ENCODE data around the gene GNAI3.
A peak's percentile ranks its signal among the peaks of the same experiment; 100 is the strongest.

The GNAI3 gene

GRCh38 chr1:109639841-109640184, 91.4 kb downstream of the GNAI3 start:
- no peak for DNase-seq

GRCh38 chr1:109640285-109640865, 92.0 kb downstream of the GNAI3 start:
- DNase-seq = peak; percentile 83 to 91 (median 89)

- peak; percentile 50 to 55 (median 54) for DNase-seq
Observed at GRCh38 chr1:109641078-109641740, 92.8 kb downstream of the GNAI3 start.

GRCh38 chr1:109641861-109642260, 93.4 kb downstream of the GNAI3 start:
- DNase-seq = peak; percentile 81 to 89 (median 85)

GRCh38 chr1:109642626-109643025, 94.2 kb downstream of the GNAI3 start:
- peak; percentile 72 to 83 (median 80) for DNase-seq

- peak; percentile 78 to 93 (median 88) for DNase-seq
Observed at GRCh38 chr1:109643385-109644230, 95.2 kb downstream of the GNAI3 start.

GRCh38 chr1:109644670-109645069, 96.3 kb downstream of the GNAI3 start:
- DNase-seq = no peak

GRCh38 chr1:109649491-109649914, 101.1 kb downstream of the GNAI3 start:
- DNase-seq = peak; percentile 41 to 57 (median 55)

- DNase-seq = no peak
Observed at GRCh38 chr1:109650609-109651008, 102.2 kb downstream of the GNAI3 start.

- no peak for DNase-seq
Observed at GRCh38 chr1:109652402-109652801, 104.0 kb downstream of the GNAI3 start.

GRCh38 chr1:109653306-109653705, 104.9 kb downstream of the GNAI3 start:
- no peak for DNase-seq

- DNase-seq = no peak
Observed at GRCh38 chr1:109654519-109654918, 106.1 kb downstream of the GNAI3 start.

GRCh38 chr1:109655615-109656519, 107.5 kb downstream of the GNAI3 start, which contains the start of gene GSTM4:
Gene GSTM4 (plus strand): TSS chr1:109656099. CDS start chr1:109656390, 291 bp downstream.
- peak; percentile 68 to 90 (median 73) for DNase-seq

GRCh38 chr1:109657395-109657794, 109.0 kb downstream of the GNAI3 start:
- no peak for DNase-seq

GRCh38 chr1:109657970-109658369, 109.6 kb downstream of the GNAI3 start:
- no peak for DNase-seq

GRCh38 chr1:109658533-109659042, 110.2 kb downstream of the GNAI3 start:
- peak in 1 of 3 donors; percentile 30 for DNase-seq

GRCh38 chr1:109659145-109659544, 110.7 kb downstream of the GNAI3 start:
- no peak for DNase-seq

- peak; percentile 39 to 48 (median 45) for DNase-seq
Observed at GRCh38 chr1:109659997-109660690, 111.7 kb downstream of the GNAI3 start.

- peak in 1 of 3 donors; percentile 23 for DNase-seq
Observed at GRCh38 chr1:109660691-109661026, 112.2 kb downstream of the GNAI3 start.

- DNase-seq = no peak
Observed at GRCh38 chr1:109661391-109661790, 113.0 kb downstream of the GNAI3 start.

GRCh38 chr1:109664671-109665070, 116.3 kb downstream of the GNAI3 start:
- DNase-seq = no peak

All from suppressor macrophage treated with lipopolysaccharide for 1 hour (primary cell).